Endothelial cell of umbilical vein (primary cell): Measurements from ENCODE around the gene GSN. TPM values are rescaled to one million over a fixed set of nuclear protein-coding genes. Genes with fewer than 3 reads are reported as not detected.

Experiments used
- BruUV-seq: library from RNA; stranded (reverse); fragments of 400-500 nt; replicated peaks from 2 replicates; lab custom pipeline; 2021; lab: Mats Ljungman, UMichigan
- CTCF ChIA-PET: fragments of 300-600, 350-600 bp; sonication (Branson Sonifier 250); formaldehyde crosslinking; loops from one replicate; lab custom pipeline; 2021; ENCODE audit warnings: antibody characterized with exemption, inconsistent platforms; lab: Charles Lee
- POLR2A ChIA-PET: fragments of 300-600, 350-600 bp; sonication (Branson Sonifier 250); formaldehyde crosslinking; loops from one replicate; lab custom pipeline; 2021; ENCODE audit warnings: antibody characterized with exemption, inconsistent platforms; lab: Charles Lee
- DNase-seq: peaks from one replicate; pipeline ENCODE4 v3.0.0-alpha.2; 2011; ENCODE audit warnings: low read depth, low spot score
- FAIRE-seq: peaks from 2 replicates; lab custom pipeline; 2011; peaks lifted over from hg19 to GRCh38; lab: Jason Lieb, UNC
- H2AFZ ChIP-seq: 2 replicates; pipeline ENCODE4 v1.6.0; 2012; ENCODE audit warnings: low read depth, low read length, control low read depth, inconsistent platforms
- H3K27ac ChIP-seq: 2 replicates; pipeline ENCODE4 v1.5.1; 2011; ENCODE audit warnings: low read depth, mild to moderate bottlenecking, control low read depth, low read length, moderate library complexity; ENCODE audit not compliant: insufficient read depth
- H3K27me3 ChIP-seq, 2 experiments: 2 replicates each; pipeline versions ENCODE4 v1.6.0 to v1.6.1; 2011; ENCODE audit warnings: low read length in 2 of 2, mixed read lengths in 1 of 2; ENCODE audit not compliant: control insufficient read depth in 2 of 2, insufficient read depth in 2 of 2
- H3K36me3 ChIP-seq, 2 experiments: 2 replicates in 1 of 2; 3 replicates in 1 of 2; pipeline ENCODE4 v1.5.1; 2011; ENCODE audit warnings: low read length in 2 of 2, mild to moderate bottlenecking in 1 of 2, moderate library complexity in 1 of 2; ENCODE audit not compliant: control insufficient read depth in 2 of 2, insufficient read depth in 2 of 2; ENCODE audit errors: extremely low read depth in 1 of 2
- H3K4me1 ChIP-seq: 3 replicates; pipeline ENCODE4 v1.5.1; 2011; ENCODE audit warnings: mild to moderate bottlenecking, low read length; ENCODE audit not compliant: control insufficient read depth, insufficient read depth; ENCODE audit errors: extremely low read depth
- H3K4me2 ChIP-seq: 2 replicates; pipeline ENCODE4 v1.6.1; 2011; ENCODE audit warnings: low read length, control low read depth, mixed read lengths; ENCODE audit not compliant: insufficient read depth
- H3K4me3 ChIP-seq, 3 experiments: fragments of 200-600 bp in 1 of 3; sonication (generic), shearing (Covaris generic) in 1 of 3; replicated peaks in 1 of 3; 2 replicates each; pipeline ENCODE4 v1.5.1; 2011 to 2016; ENCODE audit warnings: control low read depth in 3 of 3, low read length in 3 of 3, mild to moderate bottlenecking in 2 of 3, inconsistent platforms in 1 of 3, low read depth in 1 of 3, moderate library complexity in 1 of 3; ENCODE audit not compliant: insufficient read depth in 1 of 3
- H3K79me2 ChIP-seq: 2 replicates; pipeline ENCODE4 v1.6.0; 2012; ENCODE audit warnings: low read length, inconsistent platforms; ENCODE audit not compliant: control insufficient read depth, insufficient read depth
- H3K9ac ChIP-seq: replicated peaks from 2 replicates; pipeline ENCODE3; 2011; ENCODE audit warnings: low read length, control low read depth; ENCODE audit not compliant: insufficient read depth; ENCODE audit errors: extremely low read depth
- H3K9me1 ChIP-seq: replicated peaks from 3 replicates; pipeline ENCODE4 v1.6.0; 2011; ENCODE audit warnings: mild to moderate bottlenecking, low read length; ENCODE audit not compliant: control insufficient read depth, insufficient read depth; ENCODE audit errors: extremely low read depth
- H3K9me3 ChIP-seq: replicated peaks from 2 replicates; pipeline ENCODE4 v1.5.1; 2012; ENCODE audit warnings: low read length, inconsistent platforms; ENCODE audit not compliant: control insufficient read depth, insufficient read depth
- H4K20me1 ChIP-seq: replicated peaks from 2 replicates; pipeline ENCODE3; 2011; ENCODE audit warnings: mild to moderate bottlenecking, low read length; ENCODE audit not compliant: control insufficient read depth, insufficient read depth; ENCODE audit errors: extremely low read depth
- CTCF ChIP-seq, 2 donors: IDR thresholded peaks; 1 replicate in 1 of 2; 2 replicates in 1 of 2; pipeline ENCODE4 v1.5.1; 2011; ENCODE audit warnings: low read length in 2 of 2, mild to moderate bottlenecking in 2 of 2, moderate library complexity in 2 of 2, control low read depth in 1 of 2, inconsistent platforms in 1 of 2, low read depth in 1 of 2; ENCODE audit not compliant: insufficient read depth in 1 of 2; ENCODE audit errors: extremely low read depth in 1 of 2
- EZH2 ChIP-seq: IDR thresholded peaks from 2 replicates; pipeline ENCODE4 v1.6.1; 2012; ENCODE audit warnings: borderline replicate concordance, low read depth, mild to moderate bottlenecking, moderate library complexity, low read length, inconsistent platforms; ENCODE audit not compliant: severe bottlenecking
- FOS ChIP-seq: IDR thresholded peaks from 2 replicates; pipeline ENCODE4 v1.6.1; 2011; ENCODE audit warnings: mild to moderate bottlenecking, low read length, moderate library complexity, borderline replicate concordance; ENCODE audit not compliant: insufficient read depth
- GATA2 ChIP-seq: IDR thresholded peaks from 2 replicates; pipeline ENCODE4 v1.7.0; 2011; ENCODE audit warnings: low read depth, mild to moderate bottlenecking, moderate library complexity, mixed read lengths, low read length; ENCODE audit not compliant: insufficient read length, insufficient read depth
- JUN ChIP-seq: IDR thresholded peaks from 2 replicates; pipeline ENCODE4 v1.6.1; 2011; ENCODE audit warnings: borderline replicate concordance, low read depth; ENCODE audit not compliant: insufficient read length, insufficient read depth
- MAX ChIP-seq: IDR thresholded peaks from 2 replicates; pipeline ENCODE4 v1.6.1; 2011; ENCODE audit not compliant: insufficient read depth, insufficient read length
- MYC ChIP-seq: IDR thresholded peaks from one replicate; pipeline ENCODE4 v1.6.1; 2011; ENCODE audit warnings: mild to moderate bottlenecking, low read depth, low read length
- POLR2A ChIP-seq: IDR thresholded peaks from 2 replicates; pipeline ENCODE4 v1.6.1; 2012; ENCODE audit warnings: low read depth, mild to moderate bottlenecking, control low read depth, low read length
- POLR2AphosphoS5 ChIP-seq: IDR thresholded peaks from 2 replicates; pipeline ENCODE4 v1.6.1; 2012; ENCODE audit warnings: low read depth, mild to moderate bottlenecking, control low read depth, low read length, moderate library complexity; ENCODE audit not compliant: insufficient read depth
- dilution Hi-C: fragments of 300-500 bp; cut with MboI; formaldehyde crosslinking; loops from one replicate; pipeline ENCODE4 v1.15.0; 2019; ENCODE audit warnings: low sequenced_read_pairs; ENCODE audit not compliant: extremely low pct_ligation_motif_present
- intact Hi-C: fragments of 100-400 bp; cut with micrococcal nuclease; formaldehyde crosslinking; loops from one replicate; pipeline ENCODE4 v1.10.0; 2022
- polyA plus RNA-seq, 4 experiments: library from polyadenylated mRNA; depleted of rRNA in 3 of 4; stranded (reverse) in 3 of 4; unstranded in 1 of 4; fragments of >200 nt; gene quantifications; 2 replicates each; pipeline versions ENCODE4 v1.2.1 to v1.2.3, GENCODE V29; 2011 to 2012; ENCODE audit warnings: missing spikeins in 1 of 4
- total RNA-seq: library from RNA; stranded (reverse); gene quantifications from 2 replicates; pipeline ENCODE4 v1.2.3, GENCODE V29; 2021

The GSN gene
- total and polyA plus RNA-seq, 2 donors (not counting 3 experiments of a cell fraction or from before 2014, with no cell fraction given) = 130 to 232 TPM

GRCh38 chr9:121279776-121280388 lies 11.9 kb downstream of the GSN start:
- Histone ChIP-seq H4K20me1 (no peaks in the 10 kb centered on the region), H3K79me2 (no peaks in the 10 kb centered on the region), H3K4me3 (no peak overlapping the region), H3K4me2 (no peak overlapping the region), H3K4me1 (peaks cover 54% of the 10 kb centered on the region), H3K9ac (no peak overlapping the region), H3K27me3 (no peaks in the 10 kb centered on the region), H3K36me3 (no peaks in the 10 kb centered on the region), H3K9me1 (no peaks in the 10 kb centered on the region), H2AFZ (no peak overlapping the region), H3K27ac (no peak overlapping the region), H3K9me3 (no peaks in the 10 kb centered on the region)
- BruUV-seq = no TSS peak
- TF ChIP-seq CTCF (IDR thresholded peaks at IDR 0.05; ENCODE audit: extremely low read depth in 1 of 2, insufficient read depth in 1 of 2, low read depth in 1 of 2, low read length in 2 of 2) (no peak), EZH2 (no peak), FOS (no peak), POLR2A (no peak), MYC (no peak), GATA2 (no peak), JUN (no peak), POLR2AphosphoS5 (no peak), MAX (no peak)
- DNase-seq (no peak), FAIRE-seq (no peak)
- dilution Hi-C loops (no loop called here), intact Hi-C loops (loop anchor here (10.0 kb wide), 1 partner anchor 1545 kb away; the partner anchor contains the start of gene PDCL)
- ChIA-PET POLR2A (no interaction called here), CTCF (interaction anchor here (0.6 to 1.9 kb wide), 5 partner anchors 9 to 78 kb away, joined by 3 to 7 read pairs (median 4); partner anchors contain the start of gene RAB14)
